ENCODE results near the gene MDH2.
"Not testable (repeated sequence)": the region's sequence is repeated elsewhere in the genome, so short reads cannot be mapped to it uniquely, and the experiment has no call there.

The MDH2 gene

GRCh38 chr7:76048668-76048988 is 722 bp downstream of the MDH2 start:
- DNase-seq: peak; percentile 23

- DNase-seq: no peak
Observed at GRCh38 chr7:76049295-76049694, 1.4 kb downstream of the MDH2 start.

DNA sequence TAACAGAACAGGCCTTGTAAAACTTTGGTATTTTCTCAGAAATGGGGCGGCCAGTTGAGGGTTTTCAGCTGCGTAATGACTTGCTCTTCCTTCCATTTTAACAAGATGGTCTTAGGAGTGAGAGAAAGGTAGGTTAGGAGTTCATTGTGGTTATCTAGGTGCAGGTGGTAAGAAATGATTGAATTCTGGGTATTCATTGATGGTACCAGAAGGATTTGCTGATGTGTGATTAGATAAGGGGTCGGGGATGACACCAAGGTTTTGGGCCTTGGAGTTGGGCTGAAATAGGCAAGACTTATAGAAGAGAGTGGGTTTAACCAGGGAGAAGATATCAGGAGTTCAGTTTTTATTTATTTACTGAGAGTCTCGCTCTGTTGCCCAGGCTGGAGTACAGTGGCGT is 2.6 kb downstream of the MDH2 start:
- no peak for DNase-seq

GRCh38 chr7:76051840-76052239 is 3.9 kb downstream of the MDH2 start:
- DNase-seq: no peak

- not testable (repeated sequence) for DNase-seq
Observed at GRCh38 chr7:76052681-76053080, 4.8 kb downstream of the MDH2 start.

GRCh38 chr7:76053461-76053860 is 5.6 kb downstream of the MDH2 start:
- no peak for DNase-seq

DNA sequence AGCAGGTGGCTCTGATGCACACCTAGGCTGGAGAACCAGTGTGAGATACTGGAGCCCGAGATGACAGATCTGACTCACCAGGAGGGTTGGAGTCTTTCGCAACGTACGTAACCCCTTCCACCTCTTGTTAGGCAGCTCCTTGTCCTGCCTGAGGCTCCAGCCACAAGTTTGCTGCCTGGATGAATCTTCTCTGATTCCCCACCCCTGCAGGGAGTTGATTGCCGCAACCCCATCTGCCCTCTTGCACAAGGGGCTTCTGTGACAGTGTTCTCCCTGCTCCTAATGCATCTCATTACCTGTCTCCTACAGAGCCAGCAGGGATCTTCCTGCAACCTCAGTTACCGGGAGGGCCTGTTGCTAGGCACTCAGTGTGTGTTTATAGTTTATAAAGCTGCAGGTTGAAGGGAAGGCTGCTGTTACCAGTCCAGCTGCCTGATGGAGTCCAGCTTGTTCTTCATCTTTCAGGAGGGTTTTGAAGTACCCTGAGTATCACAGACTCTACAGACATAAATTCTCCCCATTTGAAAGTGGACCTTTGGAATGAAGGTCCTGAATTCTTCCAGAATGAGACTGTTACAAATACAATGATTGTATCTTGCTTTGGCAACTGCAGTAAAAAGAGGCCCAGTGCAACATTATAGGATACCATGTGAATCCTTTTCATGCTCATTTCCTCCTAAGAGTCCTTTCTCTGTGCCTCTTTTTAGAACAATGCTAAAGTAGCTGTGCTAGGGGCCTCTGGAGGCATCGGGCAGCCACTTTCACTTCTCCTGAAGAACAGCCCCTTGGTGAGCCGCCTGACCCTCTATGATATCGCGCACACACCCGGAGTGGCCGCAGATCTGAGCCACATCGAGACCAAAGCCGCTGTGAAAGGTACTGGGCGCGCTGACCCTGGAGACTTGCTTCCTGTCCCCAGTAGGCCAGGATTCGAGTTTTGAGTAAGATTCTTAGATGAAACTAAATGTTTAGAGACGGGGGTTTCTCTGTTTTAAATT is 6.5 kb downstream of the MDH2 start:
- no peak for DNase-seq

GRCh38 chr7:76056241-76056640 is 8.3 kb downstream of the MDH2 start:
- no peak for DNase-seq

DNA sequence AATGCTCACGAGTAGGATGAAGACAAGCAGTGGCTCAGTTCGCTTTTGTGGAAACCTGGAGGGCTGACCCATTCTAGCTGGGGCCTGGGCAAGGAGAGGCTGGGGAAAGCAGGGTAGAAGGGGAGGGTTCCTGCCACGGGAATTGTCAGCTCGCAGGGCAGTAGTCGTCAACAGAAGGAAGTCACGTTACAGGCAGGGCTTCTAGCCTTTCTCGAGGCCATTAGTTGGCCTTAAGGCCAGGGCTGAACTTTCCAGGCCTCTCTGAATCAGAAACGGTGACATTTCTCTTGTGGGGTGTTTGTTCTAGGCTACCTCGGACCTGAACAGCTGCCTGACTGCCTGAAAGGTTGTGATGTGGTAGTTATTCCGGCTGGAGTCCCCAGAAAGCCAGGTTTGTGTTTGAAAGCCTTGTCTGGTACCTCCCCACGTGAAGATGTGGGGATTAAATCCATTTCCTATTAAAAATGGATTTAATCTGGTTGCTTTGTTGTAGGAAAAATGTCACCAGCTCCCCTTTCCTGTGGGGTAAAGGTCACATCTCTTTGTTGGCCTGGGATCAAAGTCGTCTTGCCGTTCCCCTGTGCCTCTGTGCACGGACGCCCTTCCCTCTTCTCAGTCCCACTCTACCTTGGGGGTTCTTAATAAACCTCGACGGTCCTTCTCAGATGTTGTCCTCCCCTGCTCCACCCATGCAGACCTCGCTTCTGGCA is 9.4 kb downstream of the MDH2 start:
- no peak for DNase-seq

- DNase-seq: no peak
Observed at GRCh38 chr7:76057813-76058145, 9.9 kb downstream of the MDH2 start.

- DNase-seq: not testable (repeated sequence)
Observed at GRCh38 chr7:76058745-76059144, 10.8 kb downstream of the MDH2 start.

DNA sequence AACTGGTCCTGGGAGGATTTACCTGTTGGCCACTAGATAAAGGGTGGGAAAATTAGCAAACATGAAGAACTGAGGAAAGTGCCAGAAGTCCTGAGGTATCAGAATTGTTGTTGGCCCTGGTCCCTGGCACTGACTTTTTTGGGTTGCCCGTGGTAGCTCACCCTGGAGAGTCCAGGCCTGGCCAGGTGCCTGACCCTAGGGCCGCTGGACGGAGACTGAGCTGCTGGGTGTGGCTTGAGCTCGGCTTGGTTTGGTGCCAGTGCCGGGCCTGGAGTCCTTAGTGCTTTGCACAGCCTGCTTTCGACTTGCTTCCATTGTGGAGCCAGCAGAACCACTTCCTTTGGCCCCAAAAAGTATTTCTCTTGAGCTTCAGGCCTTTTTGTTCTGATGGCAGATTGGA is 12.9 kb downstream of the MDH2 start:
- no peak for DNase-seq

DNA sequence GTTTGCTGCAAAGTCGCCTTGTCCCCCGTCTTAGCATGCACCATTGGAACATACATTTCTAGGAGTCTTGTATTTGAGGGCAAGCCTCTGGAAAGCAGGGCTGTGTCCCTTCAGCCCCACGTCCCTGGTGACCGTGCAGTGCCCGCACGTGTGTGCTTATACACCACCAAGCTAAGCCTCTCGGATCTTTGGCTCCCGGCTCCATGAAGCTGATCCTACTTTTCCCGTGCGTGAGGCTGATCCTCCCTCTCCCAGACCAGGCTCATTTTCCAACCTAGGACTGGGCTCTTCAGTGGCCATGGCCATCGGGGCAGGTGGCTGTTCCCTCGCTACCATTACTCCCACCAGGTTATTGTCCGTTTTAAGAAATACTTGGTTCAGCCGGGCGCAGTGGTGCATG is 14.3 kb downstream of the MDH2 start:
- no peak for DNase-seq

GRCh38 chr7:76063114-76063513 is 15.2 kb downstream of the MDH2 start:
- no peak for DNase-seq

DNA sequence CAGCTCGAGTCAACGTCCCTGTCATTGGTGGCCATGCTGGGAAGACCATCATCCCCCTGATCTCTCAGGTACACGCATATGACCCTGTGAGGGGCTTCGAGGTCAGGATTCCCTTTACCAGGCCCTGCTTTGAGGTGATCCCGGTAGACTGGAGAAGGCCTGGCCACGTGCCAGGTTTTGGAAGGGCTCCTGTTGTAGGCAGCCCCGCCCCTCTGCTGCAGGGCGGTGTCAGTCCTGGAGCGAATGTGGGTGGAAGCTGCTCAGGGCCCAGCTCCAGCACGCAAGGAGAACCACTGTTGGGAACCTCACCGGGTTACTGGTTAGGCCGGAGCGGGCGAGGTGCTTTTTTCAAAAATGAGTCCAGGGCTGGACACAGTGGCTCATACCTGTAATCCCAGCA is 15.6 kb downstream of the MDH2 start:
- DNase-seq: no peak

- no peak for DNase-seq
Observed at GRCh38 chr7:76064208-76064970, 16.5 kb downstream of the MDH2 start.

- DNase-seq: peak; percentile 7
Observed at GRCh38 chr7:76065016-76065612, 17.2 kb downstream of the MDH2 start.

GRCh38 chr7:76066716-76067503 is 19.0 kb downstream of the MDH2 start:
- no peak for DNase-seq

- DNase-seq: no peak
Observed at GRCh38 chr7:76069238-76069638, 21.3 kb downstream of the MDH2 start.

- DNase-seq: no peak
Observed at GRCh38 chr7:76071316-76072242, 23.7 kb downstream of the MDH2 start.
